ENCODE results near the gene PI4K2A.

DNA sequence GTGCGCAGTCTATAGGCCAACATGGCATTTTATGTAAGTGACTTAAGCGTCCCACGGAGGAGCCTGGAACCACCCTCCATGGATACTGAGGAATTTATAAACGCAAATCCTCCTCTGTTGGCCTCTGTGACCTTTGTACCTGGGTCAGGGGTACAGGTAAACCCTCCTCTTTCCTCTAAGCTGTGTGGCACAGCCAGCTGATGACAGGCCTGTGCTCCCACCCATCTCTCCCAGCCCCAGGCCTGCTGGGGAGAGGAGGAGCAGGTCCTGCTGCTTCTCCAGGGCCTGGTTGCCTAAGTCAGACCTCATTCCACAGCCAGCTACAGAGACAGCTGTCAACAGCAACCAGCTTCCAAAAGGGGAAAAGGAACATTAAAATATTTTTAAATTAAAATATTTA, 41.6 kb downstream of the PI4K2A start:
- TF ChIP-seq, protein P1, sequence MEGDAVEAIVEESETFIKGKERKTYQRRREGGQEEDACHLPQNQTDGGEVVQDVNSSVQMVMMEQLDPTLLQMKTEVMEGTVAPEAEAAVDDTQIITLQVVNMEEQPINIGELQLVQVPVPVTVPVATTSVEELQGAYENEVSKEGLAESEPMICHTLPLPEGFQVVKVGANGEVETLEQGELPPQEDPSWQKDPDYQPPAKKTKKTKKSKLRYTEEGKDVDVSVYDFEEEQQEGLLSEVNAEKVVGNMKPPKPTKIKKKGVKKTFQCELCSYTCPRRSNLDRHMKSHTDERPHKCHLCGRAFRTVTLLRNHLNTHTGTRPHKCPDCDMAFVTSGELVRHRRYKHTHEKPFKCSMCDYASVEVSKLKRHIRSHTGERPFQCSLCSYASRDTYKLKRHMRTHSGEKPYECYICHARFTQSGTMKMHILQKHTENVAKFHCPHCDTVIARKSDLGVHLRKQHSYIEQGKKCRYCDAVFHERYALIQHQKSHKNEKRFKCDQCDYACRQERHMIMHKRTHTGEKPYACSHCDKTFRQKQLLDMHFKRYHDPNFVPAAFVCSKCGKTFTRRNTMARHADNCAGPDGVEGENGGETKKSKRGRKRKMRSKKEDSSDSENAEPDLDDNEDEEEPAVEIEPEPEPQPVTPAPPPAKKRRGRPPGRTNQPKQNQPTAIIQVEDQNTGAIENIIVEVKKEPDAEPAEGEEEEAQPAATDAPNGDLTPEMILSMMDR (conservative IDR thresholded peaks at IDR 0.05; ENCODE audit: low read depth, low read length) = no peak
- TF ChIP-seq POLR2A (IDR thresholded peaks at IDR 0.05; ENCODE audit: low read depth, low read length) (no peak), MXI1 (IDR thresholded peaks at IDR 0.05; ENCODE audit: borderline replicate concordance, low read depth, low read length) (no peak), BHLHE40 (IDR thresholded peaks at IDR 0.05; ENCODE audit: low read depth, low read length) (no peak), SMC3 (IDR thresholded peaks at IDR 0.05; ENCODE audit: low read depth, low read length) (no peak), MAFK (IDR thresholded peaks at IDR 0.05; ENCODE audit: low read depth, low read length) (no peak), RCOR1 (IDR thresholded peaks at IDR 0.05; ENCODE audit: insufficient replicate concordance, low read length) (no peak), RFX5 (IDR thresholded peaks at IDR 0.05; ENCODE audit: low read depth, low read length) (no peak), RAD21 (IDR thresholded peaks at IDR 0.05; ENCODE audit: low read length) (no peak), MAZ (IDR thresholded peaks at IDR 0.05; ENCODE audit: borderline replicate concordance, low read depth, low read length) (no peak), CEBPB (IDR thresholded peaks at IDR 0.05; ENCODE audit: low read depth, low read length) (no peak)
- TF ChIP-seq, protein P2, sequence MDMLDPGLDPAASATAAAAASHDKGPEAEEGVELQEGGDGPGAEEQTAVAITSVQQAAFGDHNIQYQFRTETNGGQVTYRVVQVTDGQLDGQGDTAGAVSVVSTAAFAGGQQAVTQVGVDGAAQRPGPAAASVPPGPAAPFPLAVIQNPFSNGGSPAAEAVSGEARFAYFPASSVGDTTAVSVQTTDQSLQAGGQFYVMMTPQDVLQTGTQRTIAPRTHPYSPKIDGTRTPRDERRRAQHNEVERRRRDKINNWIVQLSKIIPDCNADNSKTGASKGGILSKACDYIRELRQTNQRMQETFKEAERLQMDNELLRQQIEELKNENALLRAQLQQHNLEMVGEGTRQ (IDR thresholded peaks at IDR 0.05; ENCODE audit: low read depth, low read length) = no peak
